ENCODE results near the gene OSTF1. TPM values are rescaled to one million over a fixed set of nuclear protein-coding genes. Genes with fewer than 3 reads are reported as not detected.

Gene OSTF1
- total RNA-seq, 1 donor: 40.5 TPM

DNA sequence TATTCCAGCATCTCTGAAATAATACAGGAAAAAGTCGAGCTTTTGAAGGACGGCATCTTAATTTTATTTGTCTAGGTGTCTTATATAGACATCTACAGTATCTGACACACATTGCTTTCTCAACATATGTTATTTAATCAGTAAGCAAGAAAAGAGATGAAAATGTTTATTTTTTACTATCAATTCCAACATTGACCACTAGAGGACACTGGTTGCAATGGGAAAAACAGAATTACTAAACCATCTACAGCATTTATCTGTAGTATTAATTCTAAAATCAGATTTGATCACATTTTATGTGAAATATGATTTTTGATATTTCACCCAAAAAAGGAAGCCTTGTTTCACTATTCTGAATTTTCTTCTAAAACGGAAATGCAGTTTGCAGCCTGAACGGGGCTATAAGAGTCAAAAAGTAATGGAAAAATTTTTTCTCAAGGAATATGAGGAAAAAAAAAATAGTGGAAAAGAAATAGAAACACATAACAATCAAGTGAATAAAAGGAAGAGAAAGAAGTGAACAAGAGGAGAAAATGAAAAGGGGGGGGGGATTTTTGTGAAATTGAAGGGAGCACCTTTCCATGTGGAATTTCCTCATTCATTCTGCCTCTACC lies 98.6 kb downstream of the OSTF1 start:
- no peaks in the 10 kb centered on the region for H3K27me3 ChIP-seq (ENCODE audit: insufficient read depth, low read length)
- no peak overlapping the region for H3K4me3 ChIP-seq (ENCODE audit: low read length)
- no peaks in the 10 kb centered on the region for H3K9me3 ChIP-seq (ENCODE audit: low read depth, low read length)
- no peaks in the 10 kb centered on the region for H3K4me1 ChIP-seq (ENCODE audit: insufficient read depth, low read length)

DNA sequence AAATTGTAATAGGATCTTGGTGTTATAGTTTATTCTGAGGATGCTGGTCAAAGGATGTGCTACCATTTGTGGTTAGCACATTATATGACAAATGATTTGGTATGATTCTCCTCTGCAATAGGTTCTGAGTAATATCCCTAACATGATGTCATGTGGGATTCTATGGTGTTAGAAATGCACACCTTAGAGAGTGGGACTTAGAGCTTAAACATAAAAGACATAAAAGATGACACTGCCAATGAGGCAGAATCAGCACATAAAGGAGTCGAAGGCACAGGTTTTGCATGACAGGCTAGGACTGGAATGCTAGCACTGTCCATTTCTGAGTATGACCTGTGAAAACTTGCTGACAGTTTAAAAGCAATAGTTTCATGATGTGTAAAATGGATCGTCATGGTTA lies 100.4 kb downstream of the OSTF1 start:
- H3K9me3 ChIP-seq (ENCODE audit: low read depth, low read length): no peaks in the 10 kb centered on the region
- H3K4me1 ChIP-seq (ENCODE audit: insufficient read depth, low read length): no peaks in the 10 kb centered on the region
- no peaks in the 10 kb centered on the region for H3K27me3 ChIP-seq (ENCODE audit: insufficient read depth, low read length)
- H3K4me3 ChIP-seq (ENCODE audit: low read length): no peak overlapping the region

GRCh38 chr9:75190762-75191161 lies 102.4 kb downstream of the OSTF1 start:
- Histone ChIP-seq H3K4me3 (ENCODE audit: low read length) (no peak overlapping the region), H3K27me3 (ENCODE audit: insufficient read depth, low read length) (no peaks in the 10 kb centered on the region), H3K9me3 (ENCODE audit: low read depth, low read length) (no peaks in the 10 kb centered on the region), H3K4me1 (ENCODE audit: insufficient read depth, low read length) (no peaks in the 10 kb centered on the region)

Other genes with a start within 250 kb of the OSTF1 start
- gene TRPM6, start 200.6 kb upstream of the OSTF1 start, total RNA-seq: 0.31 TPM
- 1.6 TPM for gene C9orf40, start 135.6 kb upstream of the OSTF1 start, total RNA-seq
- gene CARNMT1, start 60.2 kb upstream of the OSTF1 start, total RNA-seq: 47.9 TPM
- 18.4 TPM for gene NMRK1, start 359 bp upstream of the OSTF1 start, total RNA-seq

All from mononuclear cell (primary cell).